ENCODE measurements around the gene UTP15.

Gene UTP15, protein sequence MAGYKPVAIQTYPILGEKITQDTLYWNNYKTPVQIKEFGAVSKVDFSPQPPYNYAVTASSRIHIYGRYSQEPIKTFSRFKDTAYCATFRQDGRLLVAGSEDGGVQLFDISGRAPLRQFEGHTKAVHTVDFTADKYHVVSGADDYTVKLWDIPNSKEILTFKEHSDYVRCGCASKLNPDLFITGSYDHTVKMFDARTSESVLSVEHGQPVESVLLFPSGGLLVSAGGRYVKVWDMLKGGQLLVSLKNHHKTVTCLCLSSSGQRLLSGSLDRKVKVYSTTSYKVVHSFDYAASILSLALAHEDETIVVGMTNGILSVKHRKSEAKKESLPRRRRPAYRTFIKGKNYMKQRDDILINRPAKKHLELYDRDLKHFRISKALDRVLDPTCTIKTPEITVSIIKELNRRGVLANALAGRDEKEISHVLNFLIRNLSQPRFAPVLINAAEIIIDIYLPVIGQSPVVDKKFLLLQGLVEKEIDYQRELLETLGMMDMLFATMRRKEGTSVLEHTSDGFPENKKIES

DNA sequence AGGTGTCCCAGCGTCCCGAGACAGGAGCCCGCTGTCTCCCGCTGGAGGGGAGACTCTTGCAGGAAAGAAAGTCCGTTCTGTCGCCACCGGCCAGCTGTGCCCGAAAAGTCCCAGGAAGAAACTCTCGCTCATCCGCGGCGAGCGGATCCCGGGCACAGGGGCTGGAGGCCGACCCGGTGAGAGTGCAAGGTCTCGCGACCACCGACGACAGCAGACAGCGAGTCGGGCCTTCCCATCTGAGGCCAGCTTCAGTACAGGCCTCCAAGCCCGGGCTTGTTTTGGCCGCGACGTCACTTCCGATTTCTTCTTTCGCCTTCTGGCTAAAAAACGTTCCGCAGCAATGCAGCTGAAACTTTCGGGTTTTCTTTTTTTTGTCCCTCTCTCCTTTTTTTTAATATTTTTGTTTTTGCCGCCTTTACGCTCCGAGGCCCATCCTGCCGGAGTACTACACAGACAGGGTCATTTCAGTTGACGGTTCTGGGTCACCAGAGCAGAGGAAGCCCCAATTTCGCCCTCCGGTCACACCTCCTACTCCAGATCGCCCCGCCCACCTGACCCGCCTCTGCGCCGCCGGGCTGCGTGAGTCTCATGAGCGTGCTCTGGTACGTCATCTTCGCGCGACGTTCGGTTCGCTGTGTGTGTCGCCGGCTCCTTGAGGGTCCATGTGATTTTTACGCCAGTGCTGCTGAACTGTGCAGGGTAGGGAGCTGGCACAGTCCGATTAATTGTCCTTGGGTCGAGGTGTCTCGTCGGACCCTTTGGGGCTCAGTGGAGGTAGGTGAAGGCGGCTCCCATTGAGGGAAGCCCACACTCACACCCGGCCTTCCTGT is at the start of gene UTP15, which contains the start of gene ANKRA2:
Gene UTP15 (plus strand): TSS at position 605 of the 830 bp plus-strand sequence. CDS start 1,602 bp downstream, outside the sequence.
Gene ANKRA2 (minus strand): TSS at position 501 of the 830 bp plus-strand sequence. CDS start 2,758 bp downstream, outside the sequence.
- peak; percentile 98 for DNase-seq (ENCODE audit: low read depth)

DNA sequence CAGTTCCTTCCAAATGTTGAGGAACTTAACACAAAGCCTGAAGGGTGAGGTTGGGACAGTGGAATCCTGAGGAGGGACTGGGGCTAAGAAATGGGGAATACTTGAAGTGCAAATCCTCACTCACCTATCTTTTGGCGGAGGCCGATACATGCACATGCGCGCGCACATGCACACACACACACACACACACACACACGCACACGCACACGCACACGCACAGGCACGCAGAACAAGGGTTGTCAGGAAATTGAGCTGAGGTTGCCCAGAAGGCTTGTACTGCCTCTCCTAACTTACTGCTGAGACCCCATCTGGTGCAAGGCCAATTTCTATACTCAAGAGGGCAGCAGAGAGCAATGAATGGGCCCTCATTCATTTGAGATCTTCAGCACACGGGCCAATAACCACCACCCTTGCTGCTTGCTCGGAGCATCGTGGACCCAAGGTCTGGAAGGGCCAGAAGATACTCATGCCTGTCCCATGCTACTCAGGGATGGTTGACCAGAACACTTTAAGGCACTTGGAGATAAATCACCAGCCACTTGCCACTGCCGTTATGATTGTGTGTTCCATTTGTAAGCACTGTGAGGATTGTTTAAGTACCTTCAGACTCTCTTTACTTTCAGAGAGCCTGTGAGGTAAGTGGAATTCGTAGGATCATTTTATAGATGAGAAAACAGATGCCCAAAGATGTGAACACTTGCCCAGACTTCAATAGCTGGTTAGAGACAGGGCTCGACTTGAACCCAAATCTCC is 45.8 kb upstream of the UTP15 start:
- peak; percentile 65 for DNase-seq (ENCODE audit: low read depth)

DNA sequence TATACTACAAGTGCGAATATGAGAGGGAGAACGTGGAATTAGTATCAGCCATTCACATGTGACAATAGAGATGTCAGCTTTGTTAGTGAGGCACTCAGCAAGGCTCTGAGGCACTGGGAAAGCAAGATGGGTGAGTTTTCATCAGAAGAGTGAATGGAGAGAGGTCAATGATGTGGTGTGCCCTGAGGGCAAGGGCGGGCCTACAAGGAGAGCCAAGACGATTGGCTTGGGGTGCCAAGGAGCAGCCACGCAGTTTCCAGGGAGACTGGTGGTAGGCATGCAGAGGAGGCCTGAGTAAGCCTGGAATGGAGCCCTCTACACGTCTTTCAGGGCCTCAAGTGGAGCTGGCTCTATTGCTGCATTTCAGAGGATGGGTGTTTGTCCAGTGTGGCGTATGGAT is 42.6 kb upstream of the UTP15 start:
- no peak for DNase-seq (ENCODE audit: low read depth)

DNA sequence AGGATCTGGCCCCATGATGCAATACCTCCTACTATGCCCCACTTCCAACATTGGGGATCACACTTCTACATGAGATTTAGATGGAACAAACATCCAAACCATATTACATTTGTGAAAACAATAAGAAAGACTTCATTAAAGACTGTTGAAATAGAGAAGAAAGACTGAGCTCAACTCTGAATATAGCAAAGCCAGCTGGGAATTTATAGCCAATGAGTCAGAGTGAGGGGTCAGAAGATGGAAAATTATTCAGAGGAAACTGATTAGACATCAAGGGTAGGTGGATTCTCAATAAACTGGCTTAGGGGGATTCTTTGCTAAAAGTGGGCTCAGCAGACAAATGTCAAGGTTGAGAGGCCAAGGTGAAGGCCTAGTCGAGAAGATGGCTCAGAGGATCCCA is 41.7 kb upstream of the UTP15 start:
- no peak for DNase-seq (ENCODE audit: low read depth)

DNA sequence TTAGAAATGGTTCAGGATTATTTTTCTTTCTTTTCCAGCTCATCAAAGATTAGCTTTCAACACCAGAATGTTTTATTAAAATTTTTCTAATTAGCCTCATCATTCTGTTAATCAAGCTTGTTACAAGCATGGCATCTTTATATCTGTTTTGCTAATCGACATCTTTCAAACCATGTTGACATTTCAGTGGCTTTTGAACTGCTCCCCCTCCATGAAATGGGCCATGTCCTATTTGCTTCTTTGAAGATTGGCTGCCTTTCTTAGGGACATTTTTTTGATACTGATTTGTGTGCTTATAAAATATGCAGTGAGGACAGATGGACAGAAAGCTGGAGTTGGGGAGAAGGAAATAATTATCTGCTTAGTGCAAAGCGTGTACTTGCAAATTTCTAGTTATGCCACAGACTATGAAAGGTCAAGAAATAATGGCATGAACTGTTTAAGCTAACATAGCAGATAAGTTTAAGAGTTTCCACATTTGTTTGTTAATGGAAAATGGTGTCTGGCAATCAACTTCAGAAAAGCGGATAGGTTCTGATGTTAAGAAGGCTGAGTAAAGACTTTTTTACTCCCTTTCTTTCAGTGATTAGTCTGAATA is 39.8 kb upstream of the UTP15 start:
- no peak for DNase-seq (ENCODE audit: low read depth)

DNA sequence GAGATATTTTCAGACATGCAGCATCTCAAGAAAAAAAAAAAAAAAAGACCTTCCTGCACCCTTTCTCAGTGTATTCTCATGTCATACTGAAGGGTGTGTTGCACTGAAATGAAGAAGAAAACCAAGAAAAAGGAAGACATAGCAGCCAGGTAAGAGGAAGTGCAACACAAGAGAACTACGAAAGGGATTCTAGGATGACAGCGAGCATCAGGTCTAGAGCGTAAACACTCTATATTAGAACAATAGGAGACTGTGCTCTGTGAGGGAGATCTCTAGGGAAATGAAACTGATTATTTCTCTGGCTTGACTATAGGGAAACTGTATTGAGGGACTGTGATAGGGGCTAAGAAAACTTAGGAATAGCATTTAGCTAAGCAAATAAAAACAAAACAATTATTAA is 37.3 kb upstream of the UTP15 start:
- DNase-seq (ENCODE audit: low read depth) = no peak

DNA sequence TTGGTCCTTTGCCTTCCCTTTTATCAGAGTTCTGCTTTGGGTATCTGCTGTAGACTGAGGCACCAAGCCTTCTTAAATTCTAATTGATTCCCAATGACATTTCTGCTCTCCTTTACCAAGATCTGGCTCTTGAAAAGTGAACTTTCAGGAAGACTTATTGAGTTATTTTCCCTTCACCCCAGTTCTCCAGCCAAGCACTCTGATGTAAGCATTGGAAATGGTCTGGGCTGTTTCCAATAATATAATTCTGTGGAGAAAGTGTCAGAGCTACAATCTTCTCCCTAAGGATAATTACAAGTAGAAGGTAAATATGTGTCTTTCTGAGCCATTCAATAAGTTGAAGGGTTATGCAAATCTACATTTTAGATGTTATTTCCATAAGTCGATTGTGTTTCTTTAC is 36.5 kb upstream of the UTP15 start:
- no peak for DNase-seq (ENCODE audit: low read depth)

DNA sequence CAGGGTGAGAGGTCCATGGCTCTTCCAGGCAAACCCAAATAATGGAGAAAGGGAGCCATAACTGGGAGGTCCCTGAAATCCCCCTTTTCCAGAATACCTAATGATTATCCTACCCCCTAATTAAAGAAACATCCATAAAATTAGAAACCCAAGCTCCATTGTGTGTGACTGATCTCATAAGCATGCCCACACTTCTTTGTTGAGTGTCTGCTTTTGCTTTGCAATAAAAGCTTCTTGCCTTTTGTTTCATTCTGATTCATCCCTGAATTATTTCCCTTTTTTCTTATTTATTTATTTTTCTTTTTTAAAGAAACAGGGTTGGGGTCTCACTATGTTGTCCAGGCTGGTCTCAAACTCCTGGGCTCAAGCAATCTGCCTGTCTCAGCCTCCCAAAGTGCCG is 34.2 kb upstream of the UTP15 start:
- DNase-seq (ENCODE audit: low read depth) = no peak

DNA sequence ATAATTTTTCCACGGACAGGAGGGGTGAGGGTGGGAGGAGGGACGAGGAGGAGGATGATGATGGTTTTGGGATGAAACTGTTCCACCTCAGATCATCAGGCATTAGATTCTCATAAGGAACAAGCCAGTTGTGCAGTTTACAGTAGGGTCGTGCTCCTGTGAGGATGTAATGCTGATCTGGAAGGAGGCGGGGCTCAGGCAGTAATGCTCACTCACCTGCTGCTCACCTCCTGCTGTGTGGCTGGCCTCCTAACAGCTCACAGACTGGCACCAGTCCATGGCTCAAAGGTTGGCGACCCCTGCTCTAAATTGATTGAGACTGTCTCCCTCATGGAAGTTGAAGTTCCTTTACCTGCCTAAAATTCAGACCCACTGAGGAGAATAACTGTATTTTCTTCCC is 33.3 kb upstream of the UTP15 start:
- DNase-seq (ENCODE audit: low read depth) = no peak

DNA sequence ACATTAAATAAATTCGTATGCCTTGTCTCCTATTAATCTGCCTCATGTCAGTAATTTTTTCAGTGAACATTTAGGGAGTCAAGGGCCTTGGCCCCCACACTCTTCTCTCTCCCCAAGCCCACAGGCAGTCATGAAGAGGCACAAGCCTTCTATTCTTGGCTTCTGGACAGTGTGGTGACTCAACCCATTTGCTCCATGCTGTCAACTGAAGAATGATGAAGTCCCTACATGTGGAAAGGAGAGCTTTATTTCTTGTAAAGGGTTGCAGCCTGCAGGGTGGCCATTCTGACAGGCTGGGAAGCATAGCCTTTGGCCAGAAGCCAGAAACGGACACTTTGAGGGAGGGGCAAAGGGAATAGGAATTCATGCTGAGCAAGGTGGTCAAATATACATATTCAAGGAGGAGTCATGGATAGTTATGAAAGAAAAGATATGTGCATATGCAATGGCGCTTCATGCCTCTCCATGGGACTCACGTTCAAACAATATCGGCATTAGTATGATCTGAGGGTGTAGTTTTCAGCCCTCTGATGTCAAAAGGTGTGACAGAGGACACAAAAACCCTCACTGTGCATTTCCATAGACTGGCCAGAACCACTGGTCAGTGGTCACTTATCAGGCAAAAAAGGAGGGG is 31.4 kb upstream of the UTP15 start:
- no peak for DNase-seq (ENCODE audit: low read depth)

DNA sequence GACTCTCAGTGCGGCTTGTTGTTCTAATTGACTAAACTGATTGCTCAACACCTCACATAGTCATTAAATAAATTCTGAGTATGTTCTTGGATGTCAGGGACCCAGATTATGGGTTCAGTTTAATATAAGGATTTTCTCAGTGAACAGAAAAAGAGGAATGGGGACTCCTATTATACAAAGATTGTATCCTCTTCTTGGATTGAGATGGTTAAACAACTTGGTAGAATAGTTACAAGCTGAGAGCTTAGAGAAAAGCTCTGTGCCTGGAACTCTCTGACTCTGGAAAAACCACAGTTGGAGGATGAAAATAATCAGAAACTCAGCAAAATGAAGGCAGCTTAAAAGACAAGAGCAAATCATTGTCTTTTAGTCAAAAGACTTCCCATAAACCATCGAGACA is 30.6 kb upstream of the UTP15 start:
- no peak for DNase-seq (ENCODE audit: low read depth)

DNA sequence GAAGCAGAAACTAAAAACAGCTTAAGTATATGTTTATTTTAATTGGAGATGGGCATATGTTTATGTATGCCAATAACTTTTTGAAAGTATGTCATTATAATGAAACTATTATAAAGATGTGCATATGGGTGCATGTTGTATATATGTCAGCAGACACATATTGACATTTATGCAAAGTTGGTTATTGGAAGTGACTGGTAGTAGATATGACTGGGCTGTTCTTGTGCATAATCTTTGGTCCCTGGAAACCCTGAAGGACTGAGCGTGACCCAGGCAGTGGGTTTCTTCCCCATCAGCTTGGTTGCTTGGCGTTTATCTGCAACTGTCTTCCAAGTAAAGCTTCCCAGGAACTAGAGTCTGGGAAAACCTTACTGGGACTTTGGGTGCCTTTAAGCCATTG is 25.8 kb upstream of the UTP15 start:
- no peak for DNase-seq (ENCODE audit: low read depth)

DNA sequence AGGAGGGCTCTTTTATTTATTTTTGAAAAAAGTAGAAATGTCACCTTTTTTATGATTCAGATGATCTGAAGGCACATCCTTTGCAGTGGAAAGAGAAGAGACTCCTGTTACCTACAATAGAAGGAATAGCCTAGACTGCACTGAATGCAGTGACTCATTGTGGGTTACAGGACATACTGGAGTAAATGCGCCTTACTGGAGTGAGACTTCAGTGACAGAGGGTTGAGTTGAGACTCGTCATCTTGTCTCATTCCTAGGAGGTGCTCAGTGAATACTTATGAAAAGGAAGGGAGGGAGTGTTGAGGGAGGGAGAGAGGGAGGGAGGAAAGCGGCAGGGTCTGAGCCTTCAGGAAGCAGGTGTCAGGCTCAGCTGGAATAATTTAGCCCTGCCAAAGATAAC is 25.4 kb upstream of the UTP15 start:
- DNase-seq (ENCODE audit: low read depth) = no peak

DNA sequence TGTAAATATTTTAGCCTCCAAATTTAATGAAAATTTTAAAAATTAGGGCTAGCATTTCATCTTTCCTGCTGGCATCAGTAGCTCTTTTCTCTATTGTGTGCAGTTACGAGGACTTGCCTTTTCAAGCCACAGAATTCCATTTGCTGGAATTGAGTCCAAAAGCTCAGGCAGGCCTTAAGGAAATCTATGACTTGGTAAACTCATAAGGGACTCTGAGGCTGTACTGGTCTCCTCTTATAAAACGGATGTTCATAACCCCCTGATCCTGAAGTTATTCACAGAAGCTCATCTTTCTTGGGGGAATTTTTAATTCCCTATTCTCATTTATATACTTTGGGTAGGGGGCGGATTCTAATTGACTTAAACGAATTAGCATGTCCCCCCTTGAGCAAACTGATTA is 23.5 kb upstream of the UTP15 start:
- no peak for DNase-seq (ENCODE audit: low read depth)

DNA sequence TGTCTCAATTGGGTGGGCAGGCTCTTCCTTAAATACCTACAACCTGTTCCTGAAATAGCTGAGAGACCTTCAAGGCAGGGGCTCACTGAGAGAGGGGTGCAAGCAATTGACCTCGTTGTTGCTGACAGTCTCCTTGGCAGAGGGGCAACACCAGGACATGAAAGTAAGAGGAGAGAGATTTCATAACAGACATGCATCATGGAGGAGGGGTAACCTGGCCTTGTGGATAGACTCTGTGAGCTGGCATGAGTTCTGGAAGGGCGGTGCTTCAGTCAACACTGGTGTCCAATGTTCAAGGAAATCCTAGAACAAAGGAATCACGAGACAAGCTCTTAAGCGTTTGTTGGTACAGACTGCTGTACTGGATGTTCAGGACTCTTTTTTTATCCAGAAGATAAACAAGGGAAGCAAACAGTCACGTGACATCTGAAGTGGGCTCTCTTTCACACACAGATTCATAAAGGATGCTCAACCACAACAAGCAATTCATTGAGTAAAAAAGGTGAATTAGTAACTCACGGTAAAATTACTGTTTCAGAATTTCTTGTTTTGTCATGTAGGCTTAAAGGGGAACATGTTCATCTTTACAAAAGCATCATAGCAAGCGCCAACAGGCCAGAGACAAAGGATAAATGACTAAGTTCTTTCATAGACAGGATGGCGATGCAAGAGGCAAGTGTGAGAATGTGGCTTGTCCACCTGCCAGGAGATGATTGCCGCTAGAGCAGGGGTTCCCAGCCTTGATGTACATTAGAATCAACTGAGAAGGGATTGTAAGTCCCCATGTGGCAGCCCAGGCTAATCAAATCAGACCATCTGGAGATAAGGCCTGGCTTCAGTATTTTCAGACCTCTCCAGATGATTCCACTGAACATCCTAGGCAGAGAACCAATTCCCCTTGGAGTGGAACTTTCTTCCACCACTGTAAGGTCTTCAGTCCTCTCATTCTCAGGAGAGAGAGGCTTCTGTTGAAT is 20.8 kb upstream of the UTP15 start:
- DNase-seq (ENCODE audit: low read depth) = no peak

DNA sequence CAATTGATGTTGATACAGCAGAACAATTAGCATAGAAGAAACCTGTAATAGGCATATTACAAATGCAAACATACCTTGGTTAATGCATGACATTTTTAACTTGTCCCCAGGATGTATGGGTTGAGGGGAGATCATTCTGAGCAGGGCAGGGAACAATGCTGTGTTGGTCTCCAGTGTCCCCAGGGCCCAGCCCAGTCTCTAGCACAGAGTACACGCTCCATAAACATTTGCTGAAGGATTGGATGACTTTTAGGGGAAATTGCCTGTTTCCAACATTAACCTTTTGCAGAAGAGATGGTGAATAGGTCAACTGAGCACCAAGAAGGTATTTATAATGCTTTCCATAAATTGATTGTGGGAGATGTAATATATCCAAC is 20.2 kb upstream of the UTP15 start:
- DNase-seq (ENCODE audit: low read depth) = no peak

DNA sequence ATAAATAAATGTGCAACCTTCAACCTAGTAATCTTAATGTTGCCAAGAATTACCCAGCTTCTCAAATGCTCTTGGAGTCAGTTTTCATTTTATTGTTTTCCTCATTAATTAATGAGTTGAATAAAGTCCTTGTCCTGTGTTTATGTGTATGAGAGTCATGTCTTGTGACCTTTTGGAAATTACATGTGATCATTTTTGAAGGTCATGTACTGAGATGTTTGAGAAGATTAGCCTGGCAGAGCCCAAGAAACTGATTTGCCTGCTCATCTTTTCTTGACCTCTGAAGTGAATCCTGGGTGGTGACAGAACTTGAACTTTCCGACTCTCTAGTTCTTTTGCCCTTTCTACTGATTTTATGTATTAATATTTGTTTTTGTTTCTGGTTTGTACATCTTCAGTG is 15.5 kb upstream of the UTP15 start:
- DNase-seq (ENCODE audit: low read depth) = no peak

DNA sequence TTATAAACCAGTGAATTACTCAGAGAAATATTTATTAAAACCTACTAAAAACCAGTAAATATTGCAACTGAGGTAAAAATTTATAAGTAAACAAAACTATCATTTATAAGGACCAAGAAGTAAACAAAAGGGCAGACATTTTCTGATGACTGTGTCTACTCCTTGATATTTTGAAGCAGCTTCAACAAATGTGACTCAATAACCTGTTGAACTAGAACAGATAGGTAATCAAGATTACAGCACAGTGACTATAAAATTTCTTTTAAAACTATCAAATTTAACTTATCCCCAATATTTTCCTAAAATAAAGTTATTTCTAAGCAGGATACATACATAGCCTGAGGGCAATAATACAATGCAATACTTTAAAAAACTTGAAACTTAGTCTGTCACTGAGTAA is 12.9 kb upstream of the UTP15 start:
- no peak for DNase-seq (ENCODE audit: low read depth)

DNA sequence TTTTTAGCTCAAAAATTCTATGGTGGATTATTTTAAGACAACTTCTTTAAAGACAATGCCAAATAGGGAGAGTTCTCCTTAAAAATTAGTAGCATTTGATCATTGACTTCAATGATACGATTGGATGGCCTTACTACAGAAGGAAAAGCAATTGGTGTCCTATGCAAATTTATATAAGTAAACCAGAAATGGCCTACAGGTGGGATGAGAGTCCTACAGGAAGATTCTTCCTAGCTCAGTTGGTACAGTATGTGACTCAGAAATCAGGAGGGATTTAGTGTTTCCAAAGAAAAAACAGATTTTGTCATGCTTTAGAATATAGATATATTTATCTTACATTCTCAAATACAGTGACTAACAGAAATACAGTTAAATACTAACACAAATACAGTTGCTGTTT is 6.6 kb upstream of the UTP15 start:
- no peak for DNase-seq (ENCODE audit: low read depth)

DNA sequence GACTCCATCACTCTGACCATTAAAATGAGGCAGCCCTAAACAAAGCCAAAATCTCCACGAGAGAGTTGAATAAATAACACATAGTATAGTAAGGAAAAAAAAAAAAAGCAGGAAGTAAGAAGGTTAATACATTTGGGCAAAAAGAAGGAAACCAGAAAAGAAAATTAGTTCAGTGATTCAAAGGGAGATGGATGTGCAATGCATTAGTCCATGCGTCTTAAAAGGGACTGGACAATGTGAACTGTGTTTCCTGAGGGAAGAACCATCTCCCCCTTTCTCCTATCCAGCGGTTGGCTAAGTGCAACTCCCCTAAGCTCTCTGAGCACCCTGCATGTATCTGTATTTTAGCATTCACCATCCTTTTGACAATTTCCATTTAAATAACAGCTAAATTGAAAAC is 1.5 kb upstream of the UTP15 start:
- DNase-seq (ENCODE audit: low read depth) = no peak
